Sigmoid colon (tissue), 7 donors: ENCODE data around the gene DYRK1A. TPM values are rescaled to one million over a fixed set of nuclear protein-coding genes. Genes with fewer than 3 reads are reported as not detected.

Experiments
- DNase-seq: peaks from one replicate; pipeline ENCODE4 v3.0.0-alpha.2; 2019
- H3K27ac ChIP-seq, 4 donors: fragments of 200-600 bp; sonication (generic); one replicate each; pipeline ENCODE4 v1.5.1; 2016 to 2019; ENCODE audit warnings: mild to moderate bottlenecking in 1 of 4
- H3K27me3 ChIP-seq, 3 donors: fragments of 200-600 bp; sonication (generic); one replicate each; pipeline ENCODE4 v1.5.1; 2019; ENCODE audit warnings: mild to moderate bottlenecking in 1 of 3
- H3K36me3 ChIP-seq, 4 donors: fragments of 200-600 bp; sonication (generic); one replicate each; pipeline ENCODE4 v1.5.1; 2016 to 2019
- H3K4me1 ChIP-seq, 4 donors: fragments of 200-600 bp; sonication (generic); one replicate each; pipeline ENCODE4 v1.5.1; 2017 to 2019
- H3K4me3 ChIP-seq, 4 donors: fragments of 200-600 bp; sonication (generic); one replicate each; pipeline ENCODE4 v1.5.1; 2017 to 2019; ENCODE audit warnings: mild to moderate bottlenecking in 2 of 4, moderate library complexity in 1 of 4
- H3K9me3 ChIP-seq, 4 donors: fragments of 200-600 bp in 3 of 4; sonication (generic) in 3 of 4; one replicate each; pipeline versions ENCODE4 v1.5.1 to v1.6.1; 2013 to 2019
- EP300 ChIP-seq, 4 donors: sonication (generic); formaldehyde crosslinking; IDR thresholded peaks; one replicate each; pipeline ENCODE4 v1.6.1; 2017; ENCODE audit warnings: antibody characterized with exemption in 4 of 4
- POLR2A ChIP-seq, 2 donors: fragments of 450-650 bp; IDR thresholded peaks; one replicate each; pipeline ENCODE4 v1.6.1; 2016; ENCODE audit warnings: antibody characterized with exemption in 2 of 2, mild to moderate bottlenecking in 2 of 2, moderate library complexity in 2 of 2
- POLR2AphosphoS5 ChIP-seq, 4 donors: sonication (generic); formaldehyde crosslinking; IDR thresholded peaks; one replicate each; pipeline ENCODE4 v1.6.1; 2017; ENCODE audit warnings: antibody characterized with exemption in 4 of 4
- WGBS, 2 donors: extraction: QIAGEN DNeasy Blood & Tissue Kit; methylation state at CpG; one replicate each; pipeline ENCODE4 v1.1.7; 2013; 5-methylcytosine and 5-hydroxymethylcytosine counted together
- intact Hi-C: fragments of 100-400 bp; cut with DNase I; formaldehyde crosslinking; loops from one replicate; pipeline ENCODE4 v1.15.1; 2023
- polyA plus RNA-seq, 3 donors: library from polyadenylated mRNA; stranded (reverse); fragments of 200-250 nt; gene quantifications; one replicate each; pipeline ENCODE4 v1.2.3, GENCODE V29; 2013
- total RNA-seq, 4 donors: library from RNA; depleted of rRNA; stranded (reverse); fragments of >200 nt; gene quantifications; one replicate each; pipeline ENCODE4 v1.1.0, GENCODE V29; 2016
- TF ChIP-seq, protein P1 (sequence below), 4 experiments: fragments of 450-650 bp in 3 of 4; fragments of 200-600 bp in 1 of 4; IDR thresholded peaks; one replicate each; pipeline ENCODE4 v1.5.1; 2016 to 2019; ENCODE audit warnings: antibody characterized with exemption in 4 of 4, mild to moderate bottlenecking in 3 of 4, moderate library complexity in 2 of 4
- donor health status: healthy with polysubstance abuse.
- donor health status: Bipolar disorder and iron deficiency.
- donor health status: healthy.

Gene DYRK1A
- total and polyA plus RNA-seq, 7 donors, result 11.4 to 74.1 (median 62.9) TPM

DNA sequence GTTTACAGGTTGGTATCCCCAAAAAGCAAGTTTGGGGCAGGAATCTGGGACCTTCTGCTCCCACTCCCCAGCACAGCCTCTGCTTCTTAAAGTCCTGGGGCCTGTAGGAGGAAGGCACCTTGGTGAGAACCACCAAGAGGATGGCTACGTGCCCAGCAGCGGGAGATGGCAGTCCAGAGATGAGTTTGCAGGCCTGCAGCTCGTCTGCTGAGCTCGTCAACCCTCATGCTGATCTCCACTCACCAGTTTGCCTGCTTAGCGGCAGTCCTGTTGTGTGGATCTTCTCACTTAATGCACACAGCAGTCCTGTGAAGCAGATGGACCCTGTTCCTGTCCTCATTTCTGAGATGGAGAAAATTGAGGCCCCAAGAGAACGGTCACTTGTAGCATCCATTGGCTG, 160.5 kb downstream of the DYRK1A start:
- no peaks in the 10 kb centered on the region for H3K9me3 ChIP-seq
- no peaks in the 10 kb centered on the region for H3K36me3 ChIP-seq
- intact Hi-C loops, result no loop called here
- peaks cover 2 to 9% (median 8%) of the 10 kb centered on the region in 4 donors for H3K4me1 ChIP-seq
- no peaks in the 10 kb centered on the region for H3K27me3 ChIP-seq
- no peak overlapping the region for H3K27ac ChIP-seq
- no peak for DNase-seq
- WGBS, 2 donors, result 85 to 86% methylated on average over 6 of the region's 6 CpGs
- no peak overlapping the region for H3K4me3 ChIP-seq
- TF ChIP-seq, protein P1, sequence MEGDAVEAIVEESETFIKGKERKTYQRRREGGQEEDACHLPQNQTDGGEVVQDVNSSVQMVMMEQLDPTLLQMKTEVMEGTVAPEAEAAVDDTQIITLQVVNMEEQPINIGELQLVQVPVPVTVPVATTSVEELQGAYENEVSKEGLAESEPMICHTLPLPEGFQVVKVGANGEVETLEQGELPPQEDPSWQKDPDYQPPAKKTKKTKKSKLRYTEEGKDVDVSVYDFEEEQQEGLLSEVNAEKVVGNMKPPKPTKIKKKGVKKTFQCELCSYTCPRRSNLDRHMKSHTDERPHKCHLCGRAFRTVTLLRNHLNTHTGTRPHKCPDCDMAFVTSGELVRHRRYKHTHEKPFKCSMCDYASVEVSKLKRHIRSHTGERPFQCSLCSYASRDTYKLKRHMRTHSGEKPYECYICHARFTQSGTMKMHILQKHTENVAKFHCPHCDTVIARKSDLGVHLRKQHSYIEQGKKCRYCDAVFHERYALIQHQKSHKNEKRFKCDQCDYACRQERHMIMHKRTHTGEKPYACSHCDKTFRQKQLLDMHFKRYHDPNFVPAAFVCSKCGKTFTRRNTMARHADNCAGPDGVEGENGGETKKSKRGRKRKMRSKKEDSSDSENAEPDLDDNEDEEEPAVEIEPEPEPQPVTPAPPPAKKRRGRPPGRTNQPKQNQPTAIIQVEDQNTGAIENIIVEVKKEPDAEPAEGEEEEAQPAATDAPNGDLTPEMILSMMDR (IDR thresholded peaks at IDR 0.05), result no peak
- no peak for TF ChIP-seq EP300 (IDR thresholded peaks at IDR 0.05)
- no peak for TF ChIP-seq POLR2AphosphoS5 (IDR thresholded peaks at IDR 0.05)
- no peak for TF ChIP-seq POLR2A (IDR thresholded peaks at IDR 0.05)

DNA sequence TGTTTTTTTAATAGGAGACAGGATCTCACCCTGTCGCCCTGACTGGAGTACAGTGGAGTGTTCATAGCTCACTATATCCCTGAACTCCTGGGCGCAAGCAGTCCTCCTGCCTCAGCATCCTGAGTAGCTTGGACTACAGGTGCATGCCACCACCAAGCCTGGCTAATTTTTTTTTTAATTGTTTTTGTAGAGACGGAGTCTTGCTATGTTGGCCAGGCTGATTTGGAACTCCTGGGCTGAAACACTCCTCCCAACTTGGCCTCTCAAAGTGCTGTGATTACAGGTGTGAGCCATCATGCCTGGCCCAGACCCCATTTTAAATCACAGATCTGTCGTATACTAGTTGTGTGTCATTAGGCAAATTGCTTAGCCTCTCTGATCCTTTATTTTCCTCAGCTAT, 161.1 kb downstream of the DYRK1A start:
- no peak overlapping the region for H3K4me3 ChIP-seq
- intact Hi-C loops, result no loop called here
- TF ChIP-seq, protein P1 (IDR thresholded peaks at IDR 0.05), result no peak
- TF ChIP-seq EP300 (IDR thresholded peaks at IDR 0.05) (no peak), POLR2AphosphoS5 (IDR thresholded peaks at IDR 0.05) (no peak), POLR2A (IDR thresholded peaks at IDR 0.05) (no peak)
- no peak overlapping the region for H3K27ac ChIP-seq
- H3K27me3 ChIP-seq, result no peaks in the 10 kb centered on the region
- H3K9me3 ChIP-seq, result no peaks in the 10 kb centered on the region
- H3K36me3 ChIP-seq, result no peaks in the 10 kb centered on the region
- H3K4me1 ChIP-seq, result peaks cover 2 to 9% (median 8%) of the 10 kb centered on the region in 4 donors
- DNase-seq, result no peak
- WGBS, 2 donors, result 89 to 95% methylated on average over 4 of the region's 4 CpGs

DNA sequence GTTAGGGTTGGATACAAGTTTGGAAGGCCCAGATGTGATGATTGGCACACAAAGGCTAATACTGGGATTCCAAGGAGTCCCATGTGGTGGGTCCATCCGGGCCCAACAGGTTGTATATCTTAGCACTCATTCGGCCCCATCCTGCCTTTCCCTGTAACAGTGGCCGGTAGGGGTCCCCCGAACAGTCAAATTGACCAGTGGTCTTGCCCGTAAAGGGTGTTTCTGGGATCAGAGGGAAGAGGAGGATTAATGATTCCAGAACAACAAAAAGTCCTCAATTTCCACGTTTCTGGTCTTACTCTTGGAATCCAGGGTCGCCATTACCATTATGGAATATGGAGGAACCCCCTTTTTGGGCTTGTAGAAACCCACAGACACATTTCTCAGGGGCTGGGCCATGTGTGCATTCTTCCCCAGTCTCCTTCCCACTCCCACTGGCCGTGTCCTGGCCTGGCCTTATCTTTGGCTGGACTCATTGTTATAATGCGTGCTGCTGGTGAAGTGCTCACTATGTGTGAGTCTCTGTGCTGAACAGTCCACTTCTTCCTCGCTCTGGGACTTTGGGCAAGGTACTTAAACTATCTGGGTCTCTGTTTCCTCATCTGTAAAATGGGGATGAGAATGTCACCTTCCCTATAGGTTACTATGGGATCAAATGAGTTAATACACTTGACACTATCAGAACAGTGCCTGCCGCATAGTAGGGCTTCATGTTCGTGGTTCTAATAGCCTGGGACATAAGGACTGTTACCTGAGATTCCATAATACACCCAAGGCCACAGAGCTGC, 161.8 kb downstream of the DYRK1A start:
- WGBS, 2 donors, result 82 to 89% methylated on average over 12 of the region's 12 CpGs
- H3K9me3 ChIP-seq, result no peaks in the 10 kb centered on the region
- no peak overlapping the region for H3K4me3 ChIP-seq
- TF ChIP-seq POLR2A (IDR thresholded peaks at IDR 0.05), result no peak
- no peak for TF ChIP-seq EP300 (IDR thresholded peaks at IDR 0.05)
- TF ChIP-seq POLR2AphosphoS5 (IDR thresholded peaks at IDR 0.05), result no peak
- TF ChIP-seq, protein P1 (IDR thresholded peaks at IDR 0.05), result no peak
- peaks cover 2 to 9% (median 8%) of the 10 kb centered on the region in 4 donors for H3K4me1 ChIP-seq
- H3K36me3 ChIP-seq, result no peaks in the 10 kb centered on the region
- intact Hi-C loops, result no loop called here
- DNase-seq, result no peak
- H3K27me3 ChIP-seq, result peaks cover 0 to 4% (median 0%) of the 10 kb centered on the region in 3 donors
- no peak overlapping the region for H3K27ac ChIP-seq

GRCh38 chr21:37529649-37530048, 163.1 kb downstream of the DYRK1A start:
- TF ChIP-seq POLR2AphosphoS5 (IDR thresholded peaks at IDR 0.05), result no peak
- no peak for TF ChIP-seq EP300 (IDR thresholded peaks at IDR 0.05)
- TF ChIP-seq POLR2A (IDR thresholded peaks at IDR 0.05), result no peak
- TF ChIP-seq, protein P1 (IDR thresholded peaks at IDR 0.05), result no peak
- intact Hi-C loops, result no loop called here
- 84 to 87% methylated on average over 6 of the region's 6 CpGs for WGBS, 2 donors

More at GRCh38 chr21:37529649-37530048, 163.1 kb downstream of the DYRK1A start:
- Histone ChIP-seq H3K4me3 (no peak overlapping the region), H3K9me3 (no peaks in the 10 kb centered on the region), H3K4me1 (peaks cover 2 to 9% (median 8%) of the 10 kb centered on the region in 4 donors), H3K36me3 (no peaks in the 10 kb centered on the region), H3K27ac (no peak overlapping the region), H3K27me3 (peaks cover 0 to 7% (median 0%) of the 10 kb centered on the region in 3 donors)
- DNase-seq, result no peak
